DND-41 (cell line): ENCODE measurements around the gene HMMR.

ENCODE experiments used
- ATAC-seq: fragments of 200-7000 bp; cut with Tn5 transposase; 3 replicates; pipeline ENCODE4 v1.9.1; 2021; ENCODE audit warnings: low read depth; ENCODE audit not compliant: insufficient read depth
- DNase-seq: peaks from one replicate; pipeline ENCODE4 v3.0.0-alpha.2; 2020
- H2AFZ ChIP-seq: 2 replicates; pipeline ENCODE4 v1.6.0; 2012; ENCODE audit warnings: low read depth, low read length
- H3K27ac ChIP-seq: 2 replicates; pipeline ENCODE4 v1.5.1; 2012; ENCODE audit warnings: low read length, inconsistent platforms
- H3K27me3 ChIP-seq: fragments of 200-600 bp; sonication (generic); 2 replicates; pipeline ENCODE4 v1.6.0; 2012; ENCODE audit warnings: low read length, mild to moderate bottlenecking, inconsistent platforms; ENCODE audit not compliant: insufficient read depth, poor library complexity
- H3K36me3 ChIP-seq: 2 replicates; pipeline ENCODE4 v1.5.1; 2012; ENCODE audit warnings: low read length, inconsistent platforms; ENCODE audit not compliant: insufficient read depth
- H3K4me1 ChIP-seq: 2 replicates; pipeline ENCODE4 v1.5.1; 2012; ENCODE audit warnings: mild to moderate bottlenecking, low read length; ENCODE audit not compliant: insufficient read depth
- H3K4me2 ChIP-seq: 2 replicates; pipeline ENCODE4 v1.6.0; 2012; ENCODE audit warnings: mild to moderate bottlenecking, moderate library complexity, low read length, inconsistent platforms; ENCODE audit not compliant: insufficient read depth
- H3K4me3 ChIP-seq, 2 experiments: fragments of 200-600 bp in 1 of 2; shearing (Covaris generic) in 1 of 2; 2 replicates each; pipeline ENCODE4 v1.5.1; 2012 to 2016; ENCODE audit warnings: inconsistent platforms in 2 of 2, low read length in 2 of 2, mild to moderate bottlenecking in 2 of 2, low read depth in 1 of 2, moderate library complexity in 1 of 2
- H3K79me2 ChIP-seq: 2 replicates; pipeline ENCODE4 v1.6.0; 2012; ENCODE audit warnings: low read length, inconsistent platforms; ENCODE audit not compliant: insufficient read depth
- H3K9ac ChIP-seq: 2 replicates; pipeline ENCODE4 v1.6.0; 2012; ENCODE audit warnings: low read depth, mild to moderate bottlenecking, inconsistent platforms, low read length, moderate library complexity
- H3K9me3 ChIP-seq: 2 replicates; pipeline ENCODE4 v1.5.1; 2012; ENCODE audit warnings: low read length, moderate library complexity, mild to moderate bottlenecking, inconsistent platforms; ENCODE audit not compliant: insufficient read depth, severe bottlenecking
- H4K20me1 ChIP-seq: 2 replicates; pipeline ENCODE4 v1.6.0; 2012; ENCODE audit warnings: low read length; ENCODE audit not compliant: insufficient read depth
- EZH2 ChIP-seq: IDR thresholded peaks from 3 replicates; pipeline ENCODE4 v1.6.1; 2012; ENCODE audit warnings: borderline replicate concordance, low read depth, mild to moderate bottlenecking, moderate library complexity, low read length, inconsistent platforms; ENCODE audit not compliant: severe bottlenecking
- TF ChIP-seq, protein P1 (sequence below): IDR thresholded peaks from 2 replicates; pipeline ENCODE4 v1.5.1; 2012; ENCODE audit warnings: borderline replicate concordance, low read length, moderate library complexity, mild to moderate bottlenecking; ENCODE audit not compliant: poor library complexity, severe bottlenecking; ENCODE audit errors: extremely low read depth

The HMMR gene

DNA sequence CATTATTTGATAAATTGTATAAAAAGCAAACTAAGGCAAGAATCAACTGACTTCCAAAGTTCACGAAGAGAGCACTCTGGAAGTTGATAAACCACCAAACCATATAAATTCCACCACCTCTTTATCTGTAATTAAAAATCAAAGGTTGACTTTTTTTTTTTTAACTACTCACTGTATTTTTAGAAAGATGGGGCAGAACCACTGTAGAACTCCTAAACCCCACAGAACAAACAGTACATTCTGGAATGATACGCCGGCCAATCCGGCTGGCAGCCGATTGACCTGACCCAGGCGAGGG, 23.5 kb upstream of the HMMR start:
- Histone ChIP-seq H3K27me3 (no peaks in the 10 kb centered on the region), H2AFZ (peak overlapping the region; percentile 77), H3K9ac (peak overlapping the region; percentile 90), H3K36me3 (peaks cover 29% of the 10 kb centered on the region), H3K79me2 (peaks cover 41% of the 10 kb centered on the region), H3K9me3 (no peaks in the 10 kb centered on the region), H3K4me1 (peaks cover 43% of the 10 kb centered on the region), H3K4me2 (peak overlapping the region; percentile 80), H3K27ac (peak overlapping the region; percentile 76), H3K4me3 (peak overlapping the region; percentile 30 to 81; a peak in 3 of 4 replicates), H4K20me1 (peaks cover 6% of the 10 kb centered on the region; the same call in 1 of the 2 replicates)
- TF ChIP-seq EZH2 = no peak
- TF ChIP-seq, protein P1, sequence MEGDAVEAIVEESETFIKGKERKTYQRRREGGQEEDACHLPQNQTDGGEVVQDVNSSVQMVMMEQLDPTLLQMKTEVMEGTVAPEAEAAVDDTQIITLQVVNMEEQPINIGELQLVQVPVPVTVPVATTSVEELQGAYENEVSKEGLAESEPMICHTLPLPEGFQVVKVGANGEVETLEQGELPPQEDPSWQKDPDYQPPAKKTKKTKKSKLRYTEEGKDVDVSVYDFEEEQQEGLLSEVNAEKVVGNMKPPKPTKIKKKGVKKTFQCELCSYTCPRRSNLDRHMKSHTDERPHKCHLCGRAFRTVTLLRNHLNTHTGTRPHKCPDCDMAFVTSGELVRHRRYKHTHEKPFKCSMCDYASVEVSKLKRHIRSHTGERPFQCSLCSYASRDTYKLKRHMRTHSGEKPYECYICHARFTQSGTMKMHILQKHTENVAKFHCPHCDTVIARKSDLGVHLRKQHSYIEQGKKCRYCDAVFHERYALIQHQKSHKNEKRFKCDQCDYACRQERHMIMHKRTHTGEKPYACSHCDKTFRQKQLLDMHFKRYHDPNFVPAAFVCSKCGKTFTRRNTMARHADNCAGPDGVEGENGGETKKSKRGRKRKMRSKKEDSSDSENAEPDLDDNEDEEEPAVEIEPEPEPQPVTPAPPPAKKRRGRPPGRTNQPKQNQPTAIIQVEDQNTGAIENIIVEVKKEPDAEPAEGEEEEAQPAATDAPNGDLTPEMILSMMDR = no peak
- no peak for ATAC-seq
- DNase-seq = no peak

DNA sequence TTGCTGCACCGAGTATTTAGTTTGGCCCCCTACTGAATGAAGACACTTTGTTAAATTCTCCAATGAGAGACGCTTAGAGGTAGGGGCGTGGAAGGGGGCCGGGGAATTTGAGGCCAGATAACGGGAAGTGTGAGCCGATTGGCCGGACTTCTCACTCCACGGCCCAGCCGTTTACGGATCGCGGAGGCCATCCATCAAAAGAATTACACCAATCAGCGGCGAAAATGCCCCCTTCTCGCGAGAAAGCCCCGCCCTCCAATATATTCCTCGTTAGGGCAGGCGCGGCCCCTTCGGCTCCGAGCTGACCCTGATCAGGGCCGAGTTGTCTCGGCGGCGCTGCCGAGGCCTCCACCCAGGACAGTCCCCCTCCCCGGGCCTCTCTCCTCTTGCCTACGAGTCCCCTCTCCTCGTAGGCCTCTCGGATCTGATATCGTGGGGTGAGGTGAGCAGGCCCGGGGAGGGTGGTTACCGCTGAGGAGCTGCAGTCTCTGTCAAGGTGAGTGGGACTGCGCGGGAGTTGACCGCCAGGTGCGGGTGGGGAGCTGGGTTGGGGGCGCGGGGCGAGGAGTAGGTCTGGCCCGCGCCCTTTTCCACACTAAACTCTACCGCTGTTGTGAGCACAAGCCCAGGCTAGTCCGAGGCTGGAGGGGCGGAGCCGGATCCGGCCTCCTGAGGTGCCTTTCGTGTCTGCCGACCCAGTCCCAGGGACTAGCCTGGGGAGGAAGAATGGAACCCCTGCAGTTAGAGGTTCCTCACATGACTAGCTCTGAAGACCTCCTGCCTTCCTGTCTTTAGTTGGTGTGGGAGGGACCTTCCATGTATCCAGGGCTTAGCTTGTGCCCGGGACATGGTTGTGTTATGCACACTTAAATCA, 22.9 kb upstream of the HMMR start, which contains the start of gene CCNG1:
Gene CCNG1, plus strand, starts transcription at position 287 of the 874 bp plus-strand sequence. CDS start 1,662 bp downstream, outside the sequence.
- H3K4me1 ChIP-seq = peaks cover 43% of the 10 kb centered on the region
- H3K27ac ChIP-seq = peak within 1 kb of the TSS; percentile 86
- ATAC-seq (peak; percentile 95), DNase-seq (peak; percentile 93)
- no peaks in the 10 kb centered on the region for H3K27me3 ChIP-seq
- H3K9me3 ChIP-seq = no peaks in the 10 kb centered on the region
- peak within 1 kb of the TSS; percentile 69 to 81; a peak in 3 of 4 replicates for H3K4me3 ChIP-seq
- peaks cover 6% of the 10 kb centered on the region; the same call in 1 of the 2 replicates for H4K20me1 ChIP-seq
- peaks cover 43% of the 10 kb centered on the region for H3K79me2 ChIP-seq
- peaks cover 35% of the 10 kb centered on the region for H3K36me3 ChIP-seq
- TF ChIP-seq, protein P1 = no peak
- TF ChIP-seq EZH2 = no peak
- H3K4me2 ChIP-seq = peak within 1 kb of the TSS; percentile 80
- H3K9ac ChIP-seq = peak within 1 kb of the TSS; percentile 90
- H2AFZ ChIP-seq = peak within 1 kb of the TSS; percentile 77

DNA sequence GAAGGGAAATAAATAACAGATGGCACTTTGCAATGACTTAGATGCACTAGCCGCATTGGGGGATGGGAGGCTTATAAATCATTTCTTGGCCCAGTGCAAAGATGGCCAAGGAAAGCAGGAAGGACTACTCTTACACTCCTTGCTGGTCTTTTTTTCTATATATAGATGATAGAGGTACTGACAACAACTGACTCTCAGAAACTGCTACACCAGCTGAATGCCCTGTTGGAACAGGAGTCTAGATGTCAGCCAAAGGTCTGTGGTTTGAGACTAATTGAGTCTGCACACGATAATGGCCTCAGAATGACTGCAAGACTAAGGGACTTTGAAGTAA, 21.4 kb upstream of the HMMR start:
- no peak overlapping the region for H2AFZ ChIP-seq
- H3K27me3 ChIP-seq = no peaks in the 10 kb centered on the region
- peak overlapping the region; percentile 33 for H3K9ac ChIP-seq
- DNase-seq = no peak
- H3K4me3 ChIP-seq = peak overlapping the region; percentile 8 to 35; a peak in 2 of 4 replicates
- H3K9me3 ChIP-seq = no peaks in the 10 kb centered on the region
- TF ChIP-seq EZH2 = no peak
- TF ChIP-seq, protein P1 = no peak
- peaks cover 43% of the 10 kb centered on the region for H3K4me1 ChIP-seq
- peak overlapping the region; percentile 22; the same call in 1 of the 2 replicates for H3K27ac ChIP-seq
- ATAC-seq = no peak
- peaks cover 49% of the 10 kb centered on the region for H3K36me3 ChIP-seq
- H3K4me2 ChIP-seq = peak overlapping the region; percentile 80
- H3K79me2 ChIP-seq = peaks cover 46% of the 10 kb centered on the region
- H4K20me1 ChIP-seq = peaks cover 6% of the 10 kb centered on the region; the same call in 1 of the 2 replicates
